ENCODE results near the gene UTF1. TPM values are rescaled to one million over a fixed set of nuclear protein-coding genes. Genes with fewer than 3 reads are reported as not detected.

Gene UTF1
- total RNA-seq, 1 experiment from 2014 or later, result not detected

GRCh38 chr10:133196936-133197758 lies 32.9 kb upstream of the UTF1 start:
- no peak for DNase-seq (ENCODE audit: low spot score)

DNA sequence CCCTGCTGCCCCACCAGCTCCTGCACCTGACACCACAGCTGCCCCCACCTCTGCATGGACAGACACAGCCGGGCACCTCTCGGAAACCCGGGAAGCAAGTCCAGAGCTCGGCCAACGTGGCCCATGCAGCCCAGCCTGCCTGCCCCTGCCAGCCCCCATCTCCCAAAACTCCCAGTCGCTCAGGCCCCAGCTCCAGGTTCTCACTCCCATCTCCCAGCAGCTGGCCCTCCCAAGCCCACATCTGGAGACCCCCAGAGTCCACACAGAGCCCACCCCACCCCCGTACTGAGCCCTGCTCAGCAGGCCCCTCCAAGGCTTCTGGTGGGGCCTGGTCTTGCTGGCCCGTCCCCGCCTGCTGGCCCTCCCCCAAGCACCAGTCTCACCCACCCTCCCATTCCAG lies 32.2 kb upstream of the UTF1 start:
- no peak for DNase-seq (ENCODE audit: low spot score)

DNA sequence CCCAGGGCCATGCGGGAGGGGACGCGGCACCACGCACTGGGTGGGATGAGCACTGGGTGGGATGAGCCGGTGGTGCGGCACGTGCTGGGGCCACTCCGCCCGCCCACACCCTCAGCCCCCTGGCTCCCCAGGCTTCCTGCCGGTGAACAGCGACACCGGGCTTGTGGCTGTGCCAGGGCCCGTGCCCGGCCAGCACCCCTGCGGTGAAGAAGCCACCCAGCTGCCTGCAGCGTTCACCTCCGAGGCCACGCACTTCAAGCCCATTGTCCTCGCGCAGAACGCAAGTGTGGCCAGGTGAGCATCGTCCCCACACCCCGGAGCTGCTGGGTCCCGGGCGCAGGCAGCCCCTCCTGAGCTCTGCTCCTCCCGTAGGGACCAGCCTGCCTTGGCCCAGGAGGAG lies 31.8 kb upstream of the UTF1 start:
- no peak for DNase-seq (ENCODE audit: low spot score)

GRCh38 chr10:133198621-133199487 lies 31.2 kb upstream of the UTF1 start:
- DNase-seq (ENCODE audit: low spot score), result no peak

DNA sequence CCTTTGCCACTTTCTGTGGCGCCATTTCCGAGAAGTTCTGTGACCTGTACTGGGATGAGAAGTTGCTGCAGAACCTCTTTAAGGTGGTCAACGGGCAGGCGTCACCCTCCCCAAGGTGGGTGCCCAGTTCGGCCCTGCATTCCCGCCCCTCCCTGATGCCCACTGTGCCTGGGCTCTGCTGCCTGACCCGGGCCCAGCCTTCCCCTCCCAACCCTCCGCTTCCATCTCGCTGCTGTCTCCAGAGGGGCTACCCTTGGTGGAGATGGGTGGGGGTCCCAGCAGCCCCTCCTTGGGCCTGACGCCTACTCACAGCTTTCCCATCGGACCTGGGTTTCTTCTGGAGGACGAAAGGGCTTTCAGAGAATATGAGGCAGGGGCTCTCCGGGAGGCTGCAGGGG lies 30.5 kb upstream of the UTF1 start:
- DNase-seq (ENCODE audit: low spot score), result no peak

DNA sequence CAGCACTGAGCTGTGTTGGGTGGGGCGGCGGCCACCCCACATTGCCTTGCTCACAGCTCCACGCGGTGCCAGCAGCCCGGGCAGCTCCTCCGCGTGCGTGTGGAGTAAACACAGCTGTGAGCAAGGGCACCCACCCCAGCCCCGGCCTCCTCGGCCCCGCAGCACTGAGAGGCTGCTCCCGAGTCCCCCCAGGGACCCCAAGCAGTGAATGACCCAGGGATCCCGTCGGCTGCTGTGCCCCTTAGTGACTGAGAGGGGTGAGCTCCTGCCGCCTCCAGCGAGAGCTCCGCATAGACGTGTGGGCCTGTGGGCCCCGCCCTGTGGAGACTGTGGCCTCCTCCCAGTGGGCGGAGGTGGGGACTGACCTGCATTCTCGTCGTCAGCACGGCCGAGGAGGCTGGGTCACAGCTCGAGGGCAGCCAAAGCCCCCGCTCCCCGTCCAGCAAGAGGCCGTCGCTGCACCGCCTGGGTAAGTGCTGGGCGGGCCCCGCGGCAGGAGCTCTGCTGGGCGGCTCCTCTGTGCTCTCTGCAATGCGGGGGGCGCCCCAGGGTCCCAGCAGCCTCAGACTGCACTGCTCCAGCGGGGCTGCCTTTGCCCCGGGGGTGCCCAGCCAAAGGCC lies 29.9 kb upstream of the UTF1 start:
- DNase-seq (ENCODE audit: low spot score), result no peak

- DNase-seq (ENCODE audit: low spot score), result no peak
Measured at GRCh38 chr10:133200621-133201031, 29.4 kb upstream of the UTF1 start.

DNA sequence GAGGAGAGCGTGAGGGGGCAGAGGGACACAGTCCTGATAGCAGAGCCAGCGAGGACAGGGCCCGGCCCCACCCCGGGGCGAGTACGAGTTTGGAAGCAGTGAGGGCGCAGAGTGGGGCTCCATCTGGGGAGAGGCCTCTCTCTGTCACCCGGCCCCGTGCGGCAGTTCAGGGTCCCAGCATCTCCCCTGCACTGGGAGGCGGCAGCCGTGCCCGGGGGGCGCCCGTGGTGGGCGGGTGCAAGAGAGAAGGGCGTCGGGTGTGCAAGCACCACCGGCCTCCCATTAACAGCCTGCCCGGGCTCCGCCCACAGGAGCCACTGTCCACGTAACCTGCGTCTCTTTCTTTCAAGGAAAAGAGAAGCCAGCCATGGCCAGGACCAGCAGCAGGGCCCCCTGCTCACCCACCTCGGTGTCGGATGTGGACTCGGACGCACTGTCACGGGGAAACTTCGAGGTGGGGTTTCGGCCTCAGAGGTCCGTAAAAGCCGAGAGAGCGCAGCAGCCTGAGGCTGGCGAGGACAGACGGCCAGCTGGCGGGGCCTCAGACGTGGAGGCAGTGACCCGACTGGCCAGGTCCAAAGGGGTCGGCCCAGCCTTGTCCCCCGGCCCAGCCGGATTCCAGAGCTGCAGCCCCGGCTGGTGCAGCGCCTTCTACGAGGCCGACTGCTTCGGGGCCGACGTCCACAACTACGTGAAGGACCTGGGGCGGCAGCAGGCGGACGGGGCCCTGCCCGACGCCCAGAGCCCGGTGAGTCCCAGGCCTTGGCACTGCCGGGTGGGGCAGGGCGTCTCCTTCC lies 28.7 kb upstream of the UTF1 start:
- no peak for DNase-seq (ENCODE audit: low spot score)

DNA sequence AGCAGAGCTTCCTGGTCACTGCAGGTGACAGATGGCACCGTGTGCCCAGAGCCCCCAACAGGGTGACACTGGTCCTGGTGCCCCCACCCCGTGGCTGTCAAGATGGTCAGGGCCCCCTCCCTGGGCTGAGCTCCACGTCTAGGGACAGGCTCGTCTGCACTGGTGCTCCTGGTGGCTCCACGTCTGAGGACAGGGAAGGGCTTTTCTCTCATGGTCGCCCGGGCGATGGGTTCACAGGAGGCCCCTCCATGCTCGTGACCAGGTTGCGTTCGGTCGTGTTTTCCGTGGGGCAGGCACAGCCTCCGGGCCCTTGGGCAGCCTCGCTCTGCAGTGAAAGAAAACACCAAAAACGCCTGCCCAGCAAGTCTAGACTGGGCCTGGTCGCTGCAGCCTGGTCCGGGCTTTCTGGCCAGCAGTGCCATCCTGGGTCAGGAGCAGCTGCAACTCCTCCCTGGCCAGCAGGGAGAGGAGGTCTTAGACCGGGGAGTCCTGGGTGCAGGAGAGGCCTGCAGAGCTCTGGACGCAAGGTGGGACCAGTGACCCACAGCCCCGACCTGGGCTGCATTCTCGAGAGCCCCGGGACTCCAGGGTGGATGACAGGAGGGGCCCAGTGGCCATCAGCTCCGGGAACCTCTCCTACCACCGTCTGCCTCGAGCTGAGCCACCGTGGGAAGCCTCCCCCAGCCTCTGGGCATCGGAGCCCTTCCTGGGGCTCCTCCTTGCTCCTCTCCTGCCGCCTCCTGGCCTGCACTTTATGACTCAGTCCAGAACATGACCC lies 27.9 kb upstream of the UTF1 start:
- no peak for DNase-seq (ENCODE audit: low spot score)

GRCh38 chr10:133202778-133203651 lies 27.0 kb upstream of the UTF1 start:
- no peak for DNase-seq (ENCODE audit: low spot score)

- no peak for DNase-seq (ENCODE audit: low spot score)
Measured at GRCh38 chr10:133203652-133204195, 26.3 kb upstream of the UTF1 start.

DNA sequence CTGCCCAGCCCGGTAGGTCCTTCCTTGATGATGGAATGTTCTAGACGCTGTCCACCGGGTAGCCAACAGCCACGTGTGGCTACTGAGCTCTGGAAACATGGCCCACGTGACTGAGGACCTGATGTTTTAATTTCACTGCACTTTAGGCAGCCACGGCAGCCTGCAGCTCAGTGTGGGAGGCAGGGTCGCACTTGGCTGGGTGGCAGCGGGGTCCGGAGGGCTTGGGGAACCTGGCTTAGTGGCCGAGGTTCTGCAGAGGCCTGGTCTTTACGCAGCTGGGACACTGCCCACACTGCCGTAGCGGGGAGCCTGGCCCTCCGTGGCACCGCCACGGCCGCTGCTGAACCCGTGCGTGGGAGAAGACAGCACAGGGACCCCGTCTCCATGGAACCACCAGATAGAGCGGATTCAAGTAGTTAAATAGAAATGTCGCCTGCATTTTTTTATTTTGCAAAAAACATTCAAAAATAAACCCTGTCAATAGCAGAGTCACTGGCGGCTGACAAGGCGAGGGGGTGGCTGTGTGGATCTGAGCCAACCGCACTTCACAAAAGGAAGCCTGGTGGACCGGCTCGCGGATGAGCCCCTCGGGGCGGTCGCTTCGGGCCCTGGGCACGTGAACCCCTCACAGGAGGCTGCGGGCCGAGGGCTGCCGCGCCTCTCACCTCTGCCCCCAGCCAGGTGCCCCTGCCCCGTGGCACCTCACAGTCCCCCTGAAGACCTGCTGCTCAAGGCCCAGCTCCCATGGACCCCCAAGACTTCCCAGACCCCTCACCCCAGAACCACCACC lies 25.6 kb upstream of the UTF1 start:
- no peak for DNase-seq (ENCODE audit: low spot score)

DNA sequence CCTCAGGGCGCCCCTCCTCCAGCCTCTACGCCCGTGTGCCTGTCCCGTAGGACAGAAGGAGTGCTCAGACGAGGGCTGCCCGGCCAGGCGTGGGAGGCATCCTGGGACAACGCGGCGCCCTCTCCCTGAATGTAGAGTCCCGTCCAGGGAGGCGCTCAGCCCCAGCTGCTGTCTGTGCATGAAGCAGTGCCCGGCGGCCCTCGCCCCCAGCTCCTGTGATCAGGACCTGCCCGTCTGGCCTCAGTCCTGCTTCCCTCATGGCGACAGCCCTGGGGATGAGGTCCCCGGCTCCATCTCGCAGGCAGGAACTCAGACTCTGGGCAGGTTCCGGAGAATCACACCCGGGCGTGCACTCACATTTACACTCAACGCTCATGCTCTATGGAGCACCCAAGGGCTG lies 24.9 kb upstream of the UTF1 start:
- no peak for DNase-seq (ENCODE audit: low spot score)

DNA sequence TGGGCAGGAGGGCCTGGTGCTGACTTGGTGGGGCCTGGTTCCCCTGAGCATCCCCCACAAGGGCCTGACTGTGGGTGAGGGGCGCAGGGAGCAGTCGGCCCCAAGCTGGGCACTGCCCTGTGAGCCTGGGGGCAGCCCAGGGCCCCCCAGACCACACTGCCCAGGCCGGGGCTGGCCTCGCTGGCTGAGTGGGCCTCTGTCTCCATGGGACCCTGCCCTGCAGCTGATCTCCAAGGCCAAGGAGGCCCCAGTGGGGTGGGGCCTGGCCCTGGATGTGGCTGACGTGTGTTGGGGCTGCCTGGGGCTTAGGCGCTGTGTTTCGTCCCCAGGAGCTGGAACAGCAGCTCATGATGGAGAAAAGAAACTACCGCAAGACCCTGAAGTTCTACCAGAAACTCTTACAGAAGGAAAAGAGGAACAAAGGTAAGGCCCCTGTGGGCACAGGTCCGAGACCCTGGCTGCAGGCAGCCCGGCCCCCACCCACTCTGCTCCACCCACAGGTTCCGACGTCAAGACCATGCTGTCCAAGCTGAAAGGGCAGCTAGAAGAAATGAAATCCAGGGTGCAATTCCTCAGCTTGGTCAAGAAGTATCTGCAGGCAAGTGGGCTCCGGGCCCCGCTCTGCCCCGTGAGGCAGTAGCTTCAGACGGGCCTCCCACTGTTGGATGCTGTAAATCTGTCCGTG lies 23.5 kb upstream of the UTF1 start:
- no peak for DNase-seq (ENCODE audit: low spot score)

- DNase-seq (ENCODE audit: low spot score), result no peak
Measured at GRCh38 chr10:133207041-133207600, 22.9 kb upstream of the UTF1 start.

DNA sequence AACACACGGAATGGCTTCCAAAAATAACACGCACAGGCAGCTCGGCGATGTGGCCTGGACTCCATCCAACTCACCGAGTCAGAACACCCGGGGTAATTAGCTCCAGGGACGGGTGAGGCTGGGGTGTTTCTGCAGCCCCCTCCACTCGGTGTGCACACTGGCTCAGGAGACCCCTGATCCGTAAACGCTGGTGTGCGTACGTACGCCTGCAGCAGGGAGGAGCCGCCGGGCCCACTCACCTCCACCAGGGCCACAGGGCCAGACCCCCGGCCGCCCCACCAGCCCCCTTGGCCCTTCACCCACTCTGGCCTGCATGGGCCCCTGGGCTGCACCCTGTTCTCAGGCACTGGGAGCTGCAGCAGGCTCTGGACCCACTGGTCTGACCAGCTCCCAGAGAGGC lies 22.4 kb upstream of the UTF1 start:
- DNase-seq (ENCODE audit: low spot score), result no peak

DNA sequence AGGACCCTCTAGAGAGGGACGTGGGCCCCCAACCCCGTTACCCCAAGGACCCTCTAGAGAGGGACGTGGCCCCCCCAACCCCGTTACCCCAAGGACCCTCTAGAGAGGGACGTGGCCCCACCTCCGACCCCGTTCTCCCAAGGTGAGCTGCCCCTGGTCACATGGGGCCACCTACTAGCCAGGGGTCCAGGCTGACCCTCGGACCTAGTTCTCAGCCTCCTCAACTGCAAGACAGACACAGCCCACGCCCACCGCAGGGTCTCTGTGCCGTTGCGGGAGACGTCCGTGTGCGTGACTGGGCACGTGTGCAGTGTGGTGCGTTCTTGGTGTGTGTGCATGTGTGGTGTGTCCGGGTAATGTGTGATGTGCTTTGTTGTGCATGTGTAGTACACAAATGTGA lies 21.6 kb upstream of the UTF1 start:
- DNase-seq (ENCODE audit: low spot score), result no peak

DNA sequence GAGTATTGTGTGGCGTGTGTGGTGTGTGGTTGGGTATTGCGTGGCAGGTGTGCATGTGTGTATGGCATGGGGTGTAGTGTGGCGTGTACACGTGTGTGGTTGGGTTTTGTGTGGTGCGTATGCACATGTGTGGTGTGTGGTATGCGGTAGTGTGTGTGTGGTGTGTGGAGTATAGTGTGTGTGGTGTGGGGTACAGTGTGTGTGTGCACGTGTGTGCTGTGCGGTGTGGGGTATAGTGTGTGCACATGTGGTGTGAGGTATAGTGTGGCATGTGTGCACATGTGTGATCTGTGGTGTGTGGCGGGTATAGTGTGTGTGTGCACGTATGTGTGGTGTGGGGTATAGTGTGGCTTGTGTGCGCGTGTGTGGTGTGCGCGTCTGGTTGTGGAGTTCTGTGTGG lies 20.9 kb upstream of the UTF1 start:
- DNase-seq (ENCODE audit: low spot score), result no peak

All from H4 (cell line).